COLO668 (cell line): ENCODE results near the gene RCL1.
A peak's percentile ranks its signal among the peaks of the same experiment; 100 is the strongest.

Experiments used
- DNase-seq: peaks from one replicate; lab custom pipeline; 2025; ENCODE audit not compliant: unreplicated experiment; lab: John Stamatoyannopoulos, UW

RCL1 gene

GRCh38 chr9:4839470-4839912 lies 46.7 kb downstream of the RCL1 start:
- DNase-seq = no peak

- no peak for DNase-seq
These were observed 47.3 kb downstream of the RCL1 start for GRCh38 chr9:4840018-4840417.

- no peak for DNase-seq
These were observed 49.5 kb downstream of the RCL1 start for GRCh38 chr9:4842213-4842612.

- DNase-seq = no peak
These were observed 50.0 kb downstream of the RCL1 start for GRCh38 chr9:4842734-4843133.

- DNase-seq = no peak
These were observed 51.5 kb downstream of the RCL1 start for GRCh38 chr9:4844056-4844838.

- no peak for DNase-seq
These were observed 56.6 kb downstream of the RCL1 start for GRCh38 chr9:4849369-4849768.

- no peak for DNase-seq
These were observed 58.0 kb downstream of the RCL1 start for GRCh38 chr9:4850603-4851310.

GRCh38 chr9:4852419-4852818 lies 59.7 kb downstream of the RCL1 start:
- DNase-seq = no peak

- no peak for DNase-seq
These were observed 61.5 kb downstream of the RCL1 start for GRCh38 chr9:4854265-4854590.

- DNase-seq = no peak
These were observed 63.1 kb downstream of the RCL1 start for GRCh38 chr9:4855841-4856240.

- no peak for DNase-seq
These were observed 64.5 kb downstream of the RCL1 start for GRCh38 chr9:4857163-4857810.

GRCh38 chr9:4859035-4859434 lies 66.3 kb downstream of the RCL1 start:
- peak; percentile 91 for DNase-seq

- no peak for DNase-seq
These were observed 67.6 kb downstream of the RCL1 start for GRCh38 chr9:4860383-4860782.

GRCh38 chr9:4861145-4861544 lies 68.4 kb downstream of the RCL1 start:
- no peak for DNase-seq

GRCh38 chr9:4861736-4862451 lies 69.2 kb downstream of the RCL1 start:
- no peak for DNase-seq

GRCh38 chr9:4862506-4863250 lies 69.9 kb downstream of the RCL1 start:
- no peak for DNase-seq

- DNase-seq = no peak
These were observed 71.5 kb downstream of the RCL1 start for GRCh38 chr9:4864234-4864661.

GRCh38 chr9:4864698-4865097 lies 72.0 kb downstream of the RCL1 start:
- DNase-seq = no peak

- no peak for DNase-seq
These were observed 72.9 kb downstream of the RCL1 start for GRCh38 chr9:4865681-4866080.

GRCh38 chr9:4866239-4866969 lies 73.7 kb downstream of the RCL1 start:
- DNase-seq = no peak
